ENCODE results near the gene CACNG4. TPM values are rescaled to one million over a fixed set of nuclear protein-coding genes. Genes with fewer than 3 reads are reported as not detected.

Gene CACNG4
- polyA plus RNA-seq, 2 of the 4 experiments (the other 2 are of a cell fraction), result 6.2 to 10.2 TPM

DNA sequence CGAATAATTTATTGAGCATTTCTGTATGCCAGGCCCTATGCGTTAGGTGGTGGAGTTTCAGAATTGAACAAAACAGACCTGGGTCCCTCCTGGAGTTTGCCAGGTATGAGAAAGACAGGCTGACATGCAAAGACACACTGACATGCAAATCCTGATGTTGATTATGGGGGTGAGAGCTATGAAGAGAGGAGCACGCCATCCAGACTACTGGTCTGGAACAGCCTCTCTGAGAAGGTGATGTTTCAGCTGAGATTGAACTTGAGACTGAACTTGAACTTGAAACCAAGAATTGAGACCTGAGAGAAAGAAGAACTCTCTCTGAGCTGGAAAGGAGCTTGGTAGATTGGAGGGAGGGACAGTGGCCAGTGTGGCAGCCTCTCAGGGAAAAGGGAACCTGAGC lies 14.2 kb upstream of the CACNG4 start:
- ATAC-seq, result no peak
- DNase-seq (ENCODE audit: low read depth in 1 of 2, low spot score in 1 of 2), result no peak
- Histone ChIP-seq H3K27ac (peak overlapping the region; percentile 81 to 89; a peak in 5 of 6 replicates), H3K9me3 (peaks cover 14% of the 10 kb centered on the region; the same call in 1 of the 3 replicates), H3K4me1 (peaks cover 33% of the 10 kb centered on the region), H3K4me2 (no peak overlapping the region), H3K4me3 (no peak overlapping the region)
- ChIA-PET POLR2A (no interaction called here), CTCF (interaction anchor here (1.2 to 2.1 kb wide), 2 partner anchors 10 to 33 kb away, joined by 4 to 6 read pairs; no protein-coding TSS in a partner anchor)
- WGBS (ENCODE audit: missing lambda C conversion rate), result 67% methylated on average over 3 of the region's 3 CpGs
- no peak for FAIRE-seq
- TF ChIP-seq TP53 (CRISPR knock-in tag; IDR thresholded peaks at IDR 0.05), result no peak

DNA sequence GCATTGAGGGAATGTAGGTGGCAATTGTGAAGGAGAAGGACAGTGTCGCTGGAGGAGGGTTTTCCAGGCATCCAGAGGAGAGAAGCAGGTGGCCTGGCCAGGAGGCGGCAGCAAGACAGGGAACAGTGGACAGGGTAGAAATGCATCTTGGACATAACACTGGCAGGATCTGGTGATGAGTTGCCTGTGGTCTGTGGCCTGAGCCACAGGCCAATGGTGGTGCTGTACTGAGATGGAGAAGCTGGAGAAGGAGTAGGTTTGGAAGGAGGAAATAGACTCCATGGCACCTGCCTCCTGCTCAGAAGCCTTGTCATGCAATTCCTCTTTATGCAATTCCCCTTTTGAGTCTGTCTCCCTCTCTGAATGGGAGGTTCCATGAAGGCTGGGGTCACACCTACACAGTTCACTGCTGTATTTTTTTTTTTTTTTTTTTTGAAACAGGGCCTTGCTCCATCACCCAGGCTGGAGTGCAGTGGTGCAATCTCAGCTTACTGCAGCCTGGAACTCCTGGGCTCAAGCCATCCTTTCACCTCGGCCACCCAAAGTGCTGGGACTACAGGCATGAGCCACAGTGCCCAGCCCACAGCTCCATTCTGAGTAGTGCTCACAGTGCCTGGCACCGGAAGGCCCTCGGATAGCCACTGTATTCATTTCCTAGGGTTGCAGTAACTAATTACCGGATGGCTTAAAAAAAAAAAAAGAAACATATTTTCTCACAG lies 13.5 kb upstream of the CACNG4 start:
- H3K9me3 ChIP-seq, result peaks cover 14% of the 10 kb centered on the region; the same call in 1 of the 3 replicates
- 85% methylated on average over 6 of the region's 6 CpGs for WGBS (ENCODE audit: missing lambda C conversion rate)
- DNase-seq (ENCODE audit: low read depth in 1 of 2, low spot score in 1 of 2), result no peak
- FAIRE-seq, result no peak
- peak overlapping the region; percentile 64 for H3K4me2 ChIP-seq
- ATAC-seq, result no peak
- peaks cover 33% of the 10 kb centered on the region for H3K4me1 ChIP-seq
- ChIA-PET POLR2A (interaction anchor here (0.8 kb wide), 1 partner anchor 32 kb away, joined by 3 read pairs; no protein-coding TSS in a partner anchor), CTCF (interaction anchor here (0.8 to 2.1 kb wide), 8 partner anchors 8 to 207 kb away, joined by 3 to 8 read pairs (median 4); no protein-coding TSS in a partner anchor)
- H3K27ac ChIP-seq, result peak overlapping the region; percentile 81 to 89
- no peak overlapping the region for H3K4me3 ChIP-seq
- no peak for TF ChIP-seq FOSB (CRISPR knock-in tag; IDR thresholded peaks at IDR 0.05)
- TF ChIP-seq RAD21 (conservative IDR thresholded peaks at IDR 0.05 in 1 of 2, IDR thresholded peaks at IDR 0.05 in 1 of 2), result no peak
- TF ChIP-seq RNF2 (IDR thresholded peaks at IDR 0.05; ENCODE audit: borderline replicate concordance, low read depth), result no peak
- TF ChIP-seq, protein P1, sequence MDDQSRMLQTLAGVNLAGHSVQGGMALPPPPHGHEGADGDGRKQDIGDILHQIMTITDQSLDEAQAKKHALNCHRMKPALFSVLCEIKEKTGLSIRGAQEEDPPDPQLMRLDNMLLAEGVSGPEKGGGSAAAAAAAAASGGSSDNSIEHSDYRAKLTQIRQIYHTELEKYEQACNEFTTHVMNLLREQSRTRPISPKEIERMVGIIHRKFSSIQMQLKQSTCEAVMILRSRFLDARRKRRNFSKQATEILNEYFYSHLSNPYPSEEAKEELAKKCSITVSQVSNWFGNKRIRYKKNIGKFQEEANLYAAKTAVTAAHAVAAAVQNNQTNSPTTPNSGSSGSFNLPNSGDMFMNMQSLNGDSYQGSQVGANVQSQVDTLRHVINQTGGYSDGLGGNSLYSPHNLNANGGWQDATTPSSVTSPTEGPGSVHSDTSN (IDR thresholded peaks at IDR 0.05), result no peak
- no peak for TF ChIP-seq RFX5 (IDR thresholded peaks at IDR 0.05)
- no peak for TF ChIP-seq FOSL2 (IDR thresholded peaks at IDR 0.05)
- no peak for TF ChIP-seq FOSL2 (CRISPR knock-in tag; IDR thresholded peaks at IDR 0.05)
- TF ChIP-seq, protein P2, sequence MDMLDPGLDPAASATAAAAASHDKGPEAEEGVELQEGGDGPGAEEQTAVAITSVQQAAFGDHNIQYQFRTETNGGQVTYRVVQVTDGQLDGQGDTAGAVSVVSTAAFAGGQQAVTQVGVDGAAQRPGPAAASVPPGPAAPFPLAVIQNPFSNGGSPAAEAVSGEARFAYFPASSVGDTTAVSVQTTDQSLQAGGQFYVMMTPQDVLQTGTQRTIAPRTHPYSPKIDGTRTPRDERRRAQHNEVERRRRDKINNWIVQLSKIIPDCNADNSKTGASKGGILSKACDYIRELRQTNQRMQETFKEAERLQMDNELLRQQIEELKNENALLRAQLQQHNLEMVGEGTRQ (IDR thresholded peaks at IDR 0.05), result no peak
- TF ChIP-seq SMC3 (IDR thresholded peaks at IDR 0.05), result no peak
- no peak for TF ChIP-seq HDAC2 (IDR thresholded peaks at IDR 0.05)
- TF ChIP-seq NPAS2 (CRISPR knock-in tag; IDR thresholded peaks at IDR 0.05; ENCODE audit: borderline replicate concordance), result no peak
- TF ChIP-seq, protein P3, sequence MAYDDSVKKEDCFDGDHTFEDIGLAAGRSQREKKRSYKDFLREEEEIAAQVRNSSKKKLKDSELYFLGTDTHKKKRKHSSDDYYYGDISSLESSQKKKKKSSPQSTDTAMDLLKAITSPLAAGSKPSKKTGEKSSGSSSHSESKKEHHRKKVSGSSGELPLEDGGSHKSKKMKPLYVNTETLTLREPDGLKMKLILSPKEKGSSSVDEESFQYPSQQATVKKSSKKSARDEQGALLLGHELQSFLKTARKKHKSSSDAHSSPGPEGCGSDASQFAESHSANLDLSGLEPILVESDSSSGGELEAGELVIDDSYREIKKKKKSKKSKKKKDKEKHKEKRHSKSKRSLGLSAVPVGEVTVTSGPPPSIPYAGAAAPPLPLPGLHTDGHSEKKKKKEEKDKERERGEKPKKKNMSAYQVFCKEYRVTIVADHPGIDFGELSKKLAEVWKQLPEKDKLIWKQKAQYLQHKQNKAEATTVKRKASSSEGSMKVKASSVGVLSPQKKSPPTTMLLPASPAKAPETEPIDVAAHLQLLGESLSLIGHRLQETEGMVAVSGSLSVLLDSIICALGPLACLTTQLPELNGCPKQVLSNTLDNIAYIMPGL (CRISPR knock-in tag; IDR thresholded peaks at IDR 0.05; ENCODE audit: borderline replicate concordance), result no peak
- TF ChIP-seq POLR2AphosphoS2 (conservative IDR thresholded peaks at IDR 0.05; ENCODE audit: low read length), result no peak
- TF ChIP-seq, protein P4, sequence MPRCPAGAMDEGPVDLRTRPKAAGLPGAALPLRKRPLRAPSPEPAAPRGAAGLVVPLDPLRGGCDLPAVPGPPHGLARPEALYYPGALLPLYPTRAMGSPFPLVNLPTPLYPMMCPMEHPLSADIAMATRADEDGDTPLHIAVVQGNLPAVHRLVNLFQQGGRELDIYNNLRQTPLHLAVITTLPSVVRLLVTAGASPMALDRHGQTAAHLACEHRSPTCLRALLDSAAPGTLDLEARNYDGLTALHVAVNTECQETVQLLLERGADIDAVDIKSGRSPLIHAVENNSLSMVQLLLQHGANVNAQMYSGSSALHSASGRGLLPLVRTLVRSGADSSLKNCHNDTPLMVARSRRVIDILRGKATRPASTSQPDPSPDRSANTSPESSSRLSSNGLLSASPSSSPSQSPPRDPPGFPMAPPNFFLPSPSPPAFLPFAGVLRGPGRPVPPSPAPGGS (IDR thresholded peaks at IDR 0.05), result no peak

DNA sequence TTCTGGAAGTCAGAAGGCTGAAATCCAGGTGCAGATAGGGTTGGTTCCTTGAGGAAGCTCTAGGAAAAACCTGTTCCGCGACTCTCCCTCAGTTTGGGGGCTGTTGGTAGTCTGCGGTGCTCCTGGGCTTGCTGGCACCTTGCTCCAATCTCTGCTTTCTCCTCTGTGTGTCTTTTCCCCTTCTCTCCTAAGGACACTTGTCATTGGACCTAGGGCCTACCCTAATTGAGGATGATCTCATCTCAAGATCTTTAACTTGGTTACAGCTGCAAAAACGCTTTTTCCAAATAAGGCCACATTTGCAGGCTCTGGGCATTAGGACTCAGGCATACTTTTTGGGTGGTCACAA lies 12.9 kb upstream of the CACNG4 start:
- peaks cover 14% of the 10 kb centered on the region; the same call in 1 of the 3 replicates for H3K9me3 ChIP-seq
- FAIRE-seq, result no peak
- H3K27ac ChIP-seq, result peak overlapping the region; percentile 81 to 89
- ChIA-PET CTCF (interaction anchor here (0.8 to 1.9 kb wide), 8 partner anchors 8 to 207 kb away, joined by 3 to 8 read pairs (median 4); no protein-coding TSS in a partner anchor), POLR2A (interaction anchor here (0.8 kb wide), 1 partner anchor 33 kb away, joined by 3 read pairs; no protein-coding TSS in a partner anchor)
- H3K4me2 ChIP-seq, result peak overlapping the region; percentile 64
- DNase-seq (ENCODE audit: low read depth in 1 of 2, low spot score in 1 of 2), result peak in 1 of 2 experiments; percentile 50
- TF ChIP-seq KDM1A (IDR thresholded peaks at IDR 0.05; ENCODE audit: low read depth) (no peak), ESRRA (IDR thresholded peaks at IDR 0.05; ENCODE audit: borderline replicate concordance, low read length) (no peak), RFX5 (IDR thresholded peaks at IDR 0.05) (no peak), PHF8 (IDR thresholded peaks at IDR 0.05; ENCODE audit: borderline replicate concordance, low read depth) (no peak), KDM5A (IDR thresholded peaks at IDR 0.05) (no peak), ZNF302 (CRISPR knock-in tag; IDR thresholded peaks at IDR 0.05) (no peak), CHD2 (IDR thresholded peaks at IDR 0.05; ENCODE audit: low read length, partially characterized antibody) (no peak), HDAC2 (IDR thresholded peaks at IDR 0.05) (no peak), CHD4 (IDR thresholded peaks at IDR 0.05; ENCODE audit: borderline replicate concordance) (no peak), NR3C1 (IDR thresholded peaks at IDR 0.05) (no peak), CBX2 (IDR thresholded peaks at IDR 0.05; ENCODE audit: borderline replicate concordance, low read depth) (no peak), MAFK (IDR thresholded peaks at IDR 0.05; ENCODE audit: partially characterized antibody) (no peak)
- TF ChIP-seq, protein P4 (IDR thresholded peaks at IDR 0.05), result no peak
- TF ChIP-seq, protein P5, sequence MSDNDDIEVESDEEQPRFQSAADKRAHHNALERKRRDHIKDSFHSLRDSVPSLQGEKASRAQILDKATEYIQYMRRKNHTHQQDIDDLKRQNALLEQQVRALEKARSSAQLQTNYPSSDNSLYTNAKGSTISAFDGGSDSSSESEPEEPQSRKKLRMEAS (IDR thresholded peaks at IDR 0.05), result no peak
- peak; percentile 9 to 10; a peak in 5 of 6 replicates for ATAC-seq
- H3K4me1 ChIP-seq, result peaks cover 33% of the 10 kb centered on the region
- H3K4me3 ChIP-seq, result no peak overlapping the region
- WGBS (ENCODE audit: missing lambda C conversion rate), result 76% methylated on average over 4 of the region's 4 CpGs

Measured in A549 (cell line).